GM19467 (cell line): ENCODE data around the gene ZSWIM5.
"Not testable (repeated sequence)": the region's sequence is repeated elsewhere in the genome, so short reads cannot be mapped to it uniquely, and the experiment has no call there.

Source experiments
- ATAC-seq: cut with Tn5 transposase; IDR thresholded peaks from one replicate; pipeline ENCODE4 v1.9.1; 2021; ENCODE audit warnings: mild to moderate bottlenecking, moderate library complexity; ENCODE audit not compliant: unreplicated experiment

Gene ZSWIM5

DNA sequence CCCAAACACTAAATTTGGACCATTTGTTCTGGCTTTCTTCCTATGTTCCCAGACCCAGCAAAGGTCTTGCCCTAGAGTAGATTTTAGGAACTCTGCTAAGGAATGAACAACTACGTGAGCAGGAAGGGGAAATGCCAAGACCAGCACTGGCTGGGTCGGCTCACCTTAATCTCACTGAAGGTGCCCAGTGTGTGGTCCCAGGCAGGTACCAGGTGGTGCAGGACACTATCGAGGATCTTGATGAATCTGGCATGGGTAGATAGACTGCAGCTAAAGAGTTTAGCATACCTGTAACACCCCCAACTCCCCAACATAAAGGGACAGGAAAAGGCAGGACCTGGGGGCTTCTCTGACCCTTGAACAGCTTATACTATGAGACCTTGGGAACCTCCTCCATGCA is 198.3 kb downstream of the ZSWIM5 start:
- no peak for ATAC-seq

DNA sequence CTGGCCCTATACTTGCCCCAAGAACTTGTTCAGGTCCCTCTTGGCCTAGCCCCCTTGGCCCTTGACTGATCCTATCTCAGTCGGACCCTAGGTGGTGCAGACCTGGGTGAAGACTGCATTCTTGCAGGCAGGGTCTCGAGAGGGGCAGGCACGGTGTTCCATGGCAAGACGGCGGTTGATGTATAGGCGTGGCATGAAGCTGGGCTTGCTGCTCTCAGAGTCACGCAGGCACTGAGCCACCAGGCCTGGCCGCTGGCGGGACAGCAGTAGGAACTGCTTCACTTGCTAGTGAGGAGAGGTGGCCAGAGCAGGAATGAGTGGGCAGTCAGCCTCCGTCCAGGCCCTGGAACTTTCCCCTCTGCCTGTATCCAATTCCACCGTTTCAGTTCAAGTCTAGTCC is 199.1 kb downstream of the ZSWIM5 start:
- ATAC-seq: no peak

DNA sequence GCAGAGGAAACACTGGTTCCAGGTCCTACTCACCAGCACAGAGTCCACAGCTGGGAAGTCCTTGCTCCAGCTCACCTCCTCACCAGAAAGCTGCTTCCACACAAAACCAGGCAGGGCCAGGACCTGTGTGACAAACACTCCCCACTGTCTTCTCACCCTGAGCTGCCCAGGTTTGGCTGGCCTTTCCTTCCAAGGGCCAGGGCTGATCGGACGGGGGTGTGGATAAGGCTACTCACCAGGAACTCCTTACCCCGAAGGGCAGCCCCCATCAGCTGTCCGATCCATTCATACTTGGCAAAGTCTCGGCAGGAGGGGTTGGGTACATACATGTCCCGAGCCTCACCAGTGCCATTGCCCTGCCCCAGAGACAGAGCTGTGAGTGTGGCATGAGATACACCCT is 200.6 kb downstream of the ZSWIM5 start:
- no peak for ATAC-seq

DNA sequence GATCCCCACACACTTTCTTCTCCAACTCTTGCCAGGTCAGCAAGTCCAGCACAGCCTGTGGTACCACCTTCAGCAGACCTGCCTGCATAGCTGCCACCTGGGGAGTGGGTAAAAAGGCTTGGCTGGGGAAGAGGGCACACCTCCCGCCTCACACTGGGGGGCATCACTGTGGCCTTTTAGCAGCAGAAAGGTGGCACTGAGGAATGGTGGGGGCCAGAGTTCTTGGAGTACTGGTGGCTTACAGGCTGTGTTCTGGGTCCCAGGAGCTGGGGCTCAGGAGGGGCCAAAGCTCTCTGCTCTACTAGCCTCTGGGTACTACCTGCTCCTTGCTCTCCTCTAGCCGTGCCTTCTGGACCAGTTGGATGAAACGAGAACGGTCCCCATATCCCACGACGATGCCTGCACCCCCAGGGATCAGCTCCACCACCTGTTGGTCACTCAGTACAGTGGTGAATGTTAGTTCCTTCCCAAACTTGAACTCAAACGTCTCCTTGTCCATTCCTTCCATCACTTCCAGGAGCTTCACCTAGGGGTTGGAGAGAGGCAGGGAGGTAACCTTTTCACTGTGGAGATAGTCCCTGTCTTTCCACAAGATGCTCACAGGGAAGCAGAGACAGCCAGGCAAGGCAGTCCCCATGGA is 202.0 kb downstream of the ZSWIM5 start:
- no peak for ATAC-seq

DNA sequence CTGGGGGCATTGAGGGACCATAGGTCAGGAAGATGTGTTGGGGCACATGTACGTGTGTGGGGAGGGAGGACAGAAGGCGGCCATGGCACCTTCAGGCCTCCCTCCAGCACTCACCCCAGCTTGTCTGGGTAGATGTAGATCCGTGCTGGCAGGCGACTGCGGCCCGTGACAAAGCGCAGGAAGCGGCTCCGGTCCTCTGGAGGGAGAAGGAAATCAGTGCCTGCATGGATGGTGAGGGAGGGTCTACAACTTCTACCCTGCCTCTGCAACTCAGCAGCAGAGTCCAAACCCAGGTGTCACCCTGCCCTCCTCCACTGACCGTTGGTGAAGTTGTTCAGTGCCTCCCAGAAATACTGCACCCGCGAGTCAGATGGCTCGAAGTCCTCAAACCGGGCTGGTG is 202.7 kb downstream of the ZSWIM5 start:
- ATAC-seq: no peak

DNA sequence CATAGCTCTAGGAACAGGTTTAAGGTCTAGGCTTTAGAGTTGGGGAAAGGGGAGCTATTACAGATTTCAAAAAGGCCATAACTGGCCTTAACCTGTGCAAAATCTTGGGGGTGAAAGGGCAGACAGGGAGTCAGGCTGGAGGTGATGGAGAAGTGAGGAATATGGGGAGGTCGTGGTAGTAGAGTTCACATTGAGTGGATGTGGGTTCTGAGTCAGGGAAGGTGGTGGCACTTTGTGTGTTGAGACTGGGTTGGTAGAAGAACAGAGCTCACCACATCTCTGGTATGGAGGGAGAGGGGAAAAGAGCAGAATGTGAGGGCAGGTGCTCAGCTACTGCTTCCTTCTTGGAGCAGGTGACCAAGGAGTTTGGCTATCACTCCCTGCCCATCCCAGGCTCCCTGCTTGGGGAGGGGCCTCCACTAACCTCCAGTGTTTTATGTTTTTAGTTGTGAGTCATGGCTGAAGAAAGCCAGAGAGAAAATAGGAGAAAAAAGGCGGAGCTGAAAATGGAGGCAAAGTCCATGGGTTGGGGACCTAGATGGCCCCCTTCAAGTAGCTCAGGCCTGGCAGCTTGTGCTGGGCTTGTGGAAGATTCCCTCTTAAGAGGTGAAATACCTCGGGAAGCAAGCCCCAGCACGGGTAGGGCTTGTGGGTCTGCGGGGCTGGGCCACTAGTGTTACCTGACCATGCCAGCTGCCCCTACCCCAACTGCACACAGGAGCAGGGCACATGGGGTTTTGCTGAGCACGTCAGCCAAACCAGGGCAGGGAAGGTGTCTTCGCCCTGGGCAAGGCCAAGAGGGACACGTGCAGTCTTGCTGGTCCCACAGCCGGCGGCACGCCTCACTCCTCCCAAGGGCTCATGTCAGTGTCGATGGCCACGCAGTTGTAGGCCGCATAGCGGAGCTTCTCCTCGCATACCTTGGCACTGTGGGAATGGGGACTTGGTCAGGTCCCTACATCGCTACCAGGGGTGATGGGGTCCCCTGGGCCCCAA is 203.5 kb downstream of the ZSWIM5 start:
- no peak for ATAC-seq

DNA sequence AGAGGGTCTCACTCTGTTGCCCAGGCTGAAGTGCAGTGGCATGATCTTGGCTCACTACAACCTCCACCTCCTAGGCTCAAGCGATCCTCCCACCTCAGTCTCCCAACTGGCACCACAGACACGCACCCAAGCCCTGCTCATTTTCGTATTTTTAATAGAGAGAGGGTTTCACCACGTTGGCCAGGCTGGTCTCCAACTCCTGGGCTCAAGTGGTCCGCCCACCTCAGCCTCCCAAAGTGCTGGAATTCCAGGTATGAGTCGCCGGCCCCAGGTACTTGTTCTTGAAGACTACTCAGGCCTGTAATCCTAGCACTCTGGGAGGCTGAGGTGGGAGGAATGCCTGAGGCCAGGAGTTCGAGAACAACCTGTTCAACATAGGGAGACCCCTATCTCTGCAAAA is 204.8 kb downstream of the ZSWIM5 start:
- ATAC-seq: not testable (repeated sequence)

DNA sequence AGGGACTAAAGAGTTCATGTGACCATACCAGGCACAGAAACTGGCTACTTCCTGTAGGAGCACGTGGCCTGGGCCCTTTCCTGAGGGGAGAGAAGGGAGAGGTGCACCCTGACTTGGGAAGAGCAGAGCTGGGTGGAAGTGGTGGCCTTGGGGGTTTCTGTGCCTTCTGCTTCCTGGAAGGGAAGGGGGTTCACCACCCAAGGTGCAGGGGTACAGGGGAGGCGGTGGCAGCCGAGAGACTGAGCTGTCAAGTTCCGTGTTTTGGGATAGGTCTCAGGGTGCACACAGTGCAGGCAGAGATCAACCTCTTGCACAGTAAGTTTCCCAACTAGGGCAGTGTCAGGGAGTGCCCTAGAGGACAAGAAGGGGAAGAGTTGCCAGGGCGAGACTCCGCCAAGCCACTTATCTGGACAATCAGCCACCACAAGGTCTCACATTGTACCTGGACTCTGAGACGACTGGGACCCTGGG is 205.4 kb downstream of the ZSWIM5 start:
- ATAC-seq: no peak

DNA sequence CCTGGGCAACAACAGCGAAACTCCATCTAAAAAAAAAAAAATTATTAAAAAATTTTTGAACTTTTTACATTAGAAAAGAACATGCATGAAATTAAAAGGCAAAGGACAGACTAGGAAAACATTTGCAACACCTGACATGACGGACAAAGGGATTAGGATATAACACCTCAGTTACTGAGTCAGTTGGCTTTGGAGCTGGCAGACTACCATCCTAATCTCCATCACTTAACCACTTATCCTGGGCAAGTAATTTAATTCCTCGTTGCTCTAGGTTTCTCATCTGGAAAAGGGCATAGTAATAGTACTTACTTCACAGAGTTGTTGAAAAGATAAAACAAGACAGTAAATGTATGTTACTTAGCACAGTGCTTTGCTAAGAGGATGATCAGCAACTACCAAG is 207.2 kb downstream of the ZSWIM5 start:
- ATAC-seq: no peak

DNA sequence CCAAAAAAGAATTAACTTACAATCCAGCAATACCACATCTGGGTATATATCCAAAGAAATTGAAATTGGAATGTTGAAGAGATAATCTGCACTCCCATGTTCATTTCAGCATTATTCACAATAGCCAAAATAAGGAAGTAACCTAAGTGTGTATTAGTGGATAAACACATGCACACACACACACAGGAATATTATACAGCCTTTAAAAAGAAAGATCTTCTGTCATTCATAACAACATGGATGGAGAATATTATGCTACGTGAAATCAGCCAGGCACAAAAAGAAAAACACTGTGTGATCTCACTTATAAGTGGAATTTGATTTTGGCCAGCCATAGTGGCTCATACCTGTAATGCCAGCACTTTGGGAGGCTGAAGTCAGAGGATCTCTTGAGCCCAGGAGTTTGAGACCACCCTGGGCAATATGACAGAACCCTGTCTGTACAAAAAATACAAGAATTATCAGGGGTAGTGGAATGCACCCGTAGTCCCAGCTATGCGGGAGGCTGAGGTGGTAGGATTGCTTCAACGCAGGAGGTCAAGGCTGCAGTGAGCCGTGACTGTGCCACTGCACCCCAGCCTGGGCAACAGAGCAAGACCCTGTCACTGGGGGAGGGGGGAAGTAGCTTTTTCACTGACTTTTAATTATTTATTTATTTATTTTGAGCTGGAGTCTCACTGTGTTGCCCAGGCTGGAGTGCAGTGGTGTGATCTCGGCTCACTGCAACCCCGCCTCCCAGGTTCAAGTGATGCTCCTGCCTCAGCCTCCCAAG is 210.8 kb downstream of the ZSWIM5 start:
- ATAC-seq: no peak

DNA sequence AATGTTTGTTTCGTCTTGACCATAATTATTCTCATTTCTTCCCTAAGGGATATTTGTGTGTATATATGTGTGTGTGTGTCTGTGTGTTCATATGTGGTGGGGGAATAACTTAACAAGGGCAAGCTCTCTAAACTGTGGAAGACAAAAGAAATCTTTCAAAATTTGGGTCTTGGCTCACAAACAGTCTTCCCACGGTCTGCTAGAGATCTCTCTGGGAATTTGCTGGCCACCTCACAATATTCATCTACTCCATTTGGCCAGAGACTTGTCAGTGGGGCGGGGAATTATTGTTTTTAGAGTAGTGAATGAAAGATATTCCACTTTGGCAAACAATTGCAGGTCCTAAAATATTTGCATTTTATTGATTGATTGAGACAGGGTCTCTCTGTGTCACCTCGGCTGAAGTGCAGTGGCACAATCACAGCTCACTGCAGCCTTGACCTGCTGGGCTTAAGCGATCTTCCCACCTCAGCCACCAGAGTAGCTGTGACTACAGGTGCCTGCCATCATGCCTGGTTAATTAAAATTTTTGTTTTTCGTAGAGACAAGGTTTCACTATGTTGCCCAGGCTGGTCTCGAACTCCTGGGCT is 212.0 kb downstream of the ZSWIM5 start:
- ATAC-seq: no peak

DNA sequence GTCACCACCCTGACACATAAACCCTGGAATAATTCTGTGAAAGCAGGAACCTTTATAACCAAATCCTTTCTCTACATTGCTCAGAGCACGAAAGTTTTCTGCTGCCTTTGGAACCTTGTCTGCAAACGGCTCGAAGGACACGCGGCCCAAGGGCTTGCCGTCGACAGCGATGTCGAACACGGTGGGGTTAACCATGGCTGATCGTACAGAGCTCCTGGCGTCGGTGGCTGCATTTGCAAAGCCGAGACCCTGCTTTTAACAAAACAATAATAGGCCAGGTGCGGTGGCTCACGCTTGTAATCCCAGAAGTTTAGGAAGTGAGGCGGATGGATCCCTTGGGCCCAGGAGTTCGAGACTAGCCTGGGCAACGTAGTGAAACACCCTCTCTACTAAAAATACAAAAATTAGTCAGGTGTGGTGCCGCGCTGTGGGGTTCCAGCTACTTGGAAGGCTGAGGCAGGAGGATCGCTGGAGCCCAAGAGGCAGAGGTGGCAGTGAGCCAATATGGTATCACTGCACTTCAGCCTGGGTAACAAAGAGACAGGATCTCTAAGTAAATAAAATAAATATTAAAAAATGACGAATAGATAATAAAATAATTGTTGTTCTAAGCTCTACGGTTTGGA is 217.8 kb downstream of the ZSWIM5 start:
- ATAC-seq: no peak

DNA sequence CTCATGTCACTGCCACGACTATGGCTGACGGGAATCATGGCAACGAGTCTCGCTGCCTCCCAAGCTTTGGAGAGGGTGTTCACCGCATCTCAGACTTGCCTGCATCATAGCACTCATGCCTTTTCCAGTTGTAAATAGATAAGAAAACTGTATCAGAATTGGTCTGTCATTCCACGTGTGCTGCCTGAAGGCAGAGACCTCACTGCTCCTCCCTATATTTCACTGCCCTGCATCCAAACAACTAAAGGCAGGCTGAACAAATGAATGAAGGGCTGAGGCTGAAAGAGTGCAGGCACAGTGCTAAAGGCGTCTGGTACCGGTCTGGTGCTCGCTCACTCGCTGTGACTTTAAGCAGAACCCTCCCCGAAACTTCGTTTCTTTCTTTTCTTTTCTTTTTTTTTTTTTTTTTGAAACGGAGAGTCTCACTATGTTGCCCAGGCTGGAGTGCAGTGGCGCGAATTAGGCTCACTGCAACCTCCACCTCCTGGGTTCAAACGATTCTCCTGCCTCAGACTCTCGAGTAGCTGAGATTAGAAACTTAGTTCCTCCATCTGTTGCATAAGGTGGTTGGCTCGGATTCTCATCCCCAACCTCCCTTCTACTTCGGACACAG is 220.6 kb downstream of the ZSWIM5 start:
- no peak for ATAC-seq

DNA sequence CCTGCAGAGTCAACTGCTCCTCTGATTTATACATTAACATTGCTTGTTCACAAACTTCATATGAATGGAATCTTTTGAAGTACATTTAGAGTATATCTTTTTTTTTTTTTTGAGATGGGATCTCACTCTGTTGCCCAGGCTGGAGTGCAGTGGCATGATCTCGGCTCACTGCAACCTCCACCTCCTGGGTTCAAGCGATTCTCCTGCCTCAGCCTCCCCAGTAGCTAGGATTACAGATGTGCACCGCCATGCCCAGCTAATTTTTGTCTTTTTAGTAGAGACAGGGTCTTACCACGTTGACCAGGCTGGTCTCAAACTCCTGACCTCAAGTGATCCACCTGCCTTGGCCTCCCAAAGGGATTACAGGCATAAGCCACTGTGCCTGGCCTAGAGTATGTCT is 229.0 kb downstream of the ZSWIM5 start:
- ATAC-seq: not testable (repeated sequence)

DNA sequence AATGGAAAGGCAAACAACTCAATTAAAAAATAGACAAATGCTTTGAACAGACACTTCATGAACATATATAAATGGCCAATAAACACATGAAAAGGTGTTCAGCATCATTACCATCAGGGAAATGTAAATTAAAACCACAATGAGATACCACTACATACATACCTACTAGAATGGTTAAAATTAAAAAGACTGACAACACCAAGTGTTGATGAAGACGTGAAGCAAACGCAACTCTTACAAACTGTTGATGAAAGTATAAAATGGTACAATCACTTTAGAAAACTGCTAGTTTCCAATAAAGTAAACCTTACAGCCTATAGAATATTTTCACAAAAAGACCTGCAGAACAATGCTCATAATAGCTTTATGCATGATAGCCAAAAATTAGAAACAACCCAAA is 230.2 kb downstream of the ZSWIM5 start:
- no peak for ATAC-seq

DNA sequence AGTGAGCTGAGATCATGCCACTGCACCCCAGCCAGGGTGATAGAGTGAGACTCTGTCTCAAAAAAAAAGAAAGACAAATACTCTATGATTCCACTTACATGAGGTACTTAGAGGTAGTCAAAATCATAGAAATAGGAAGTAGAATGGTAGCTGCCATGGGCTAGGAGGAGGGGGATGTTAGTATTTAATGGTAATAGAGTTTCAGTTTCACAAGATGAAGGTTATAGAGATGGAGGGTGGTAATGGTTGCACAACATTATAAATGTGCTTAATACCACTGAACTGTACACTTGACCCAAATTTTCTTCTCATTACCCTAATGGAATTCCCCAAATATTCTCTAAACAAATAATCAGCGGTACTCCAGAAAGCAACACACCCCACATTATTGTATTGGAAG is 232.8 kb downstream of the ZSWIM5 start:
- no peak for ATAC-seq

DNA sequence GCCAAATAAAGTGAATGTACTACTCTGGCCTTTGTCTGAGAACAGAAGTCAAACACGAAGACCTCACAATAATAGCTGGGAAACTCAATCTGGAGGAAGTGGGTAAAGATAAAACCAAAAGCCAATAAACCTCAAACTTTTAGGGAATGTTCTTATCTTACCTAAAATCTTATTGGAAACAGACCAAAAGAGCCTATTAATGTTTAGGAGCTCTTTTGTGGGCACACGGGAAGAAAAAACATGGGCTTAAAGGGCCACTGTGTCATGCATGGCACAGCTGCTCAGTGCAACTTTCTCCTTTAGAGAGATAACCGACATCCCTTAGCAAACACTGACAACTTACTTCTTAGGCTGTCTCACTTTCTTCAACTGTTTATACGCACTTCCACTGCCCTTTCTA is 236.1 kb downstream of the ZSWIM5 start:
- no peak for ATAC-seq
